ENCODE data around the gene SLC43A1. TPM values are rescaled to one million over a fixed set of nuclear protein-coding genes. Genes with fewer than 3 reads are reported as not detected.
A peak's percentile ranks its signal among the peaks of the same experiment; 100 is the strongest.

The SLC43A1 gene
- total RNA-seq, 1 experiment from 2014 or later = 12.5 TPM

DNA sequence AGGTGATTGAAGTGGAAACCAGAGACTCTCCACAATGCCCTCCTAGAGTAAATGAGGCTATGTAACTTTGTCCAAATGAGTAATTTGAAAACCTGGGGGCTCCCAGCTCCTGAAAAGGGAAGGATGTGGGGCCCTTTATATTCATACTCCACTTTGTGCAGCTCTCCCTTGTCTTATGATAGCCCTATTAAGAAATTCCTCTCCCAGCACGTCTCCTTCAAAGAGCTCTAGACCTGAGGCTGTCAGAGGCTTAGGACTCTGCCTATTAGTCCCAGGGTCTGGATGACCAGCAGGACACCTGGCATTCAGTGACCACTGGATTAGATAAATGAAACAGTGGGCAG lies 2.1 kb downstream of the SLC43A1 start:
- intact Hi-C loops (cut with micrococcal nuclease; ENCODE audit: unreplicated experiment) = no loop called here
- Mint-ChIP-seq H3K27me3 (ENCODE audit: unreplicated experiment) (no peaks in the 10 kb centered on the region), H3K9me3 (ENCODE audit: low read depth, unreplicated experiment) (no peaks in the 10 kb centered on the region), H3K36me3 (ENCODE audit: insufficient read depth, unreplicated experiment) (peaks cover 24% of the 10 kb centered on the region), H3K27ac (ENCODE audit: unreplicated experiment) (no peak overlapping the region), H3K4me1 (ENCODE audit: low read depth, unreplicated experiment) (peaks cover 8% of the 10 kb centered on the region), H3K4me3 (ENCODE audit: low read depth, unreplicated experiment) (no peak overlapping the region)
- TF ChIP-seq, protein P1, sequence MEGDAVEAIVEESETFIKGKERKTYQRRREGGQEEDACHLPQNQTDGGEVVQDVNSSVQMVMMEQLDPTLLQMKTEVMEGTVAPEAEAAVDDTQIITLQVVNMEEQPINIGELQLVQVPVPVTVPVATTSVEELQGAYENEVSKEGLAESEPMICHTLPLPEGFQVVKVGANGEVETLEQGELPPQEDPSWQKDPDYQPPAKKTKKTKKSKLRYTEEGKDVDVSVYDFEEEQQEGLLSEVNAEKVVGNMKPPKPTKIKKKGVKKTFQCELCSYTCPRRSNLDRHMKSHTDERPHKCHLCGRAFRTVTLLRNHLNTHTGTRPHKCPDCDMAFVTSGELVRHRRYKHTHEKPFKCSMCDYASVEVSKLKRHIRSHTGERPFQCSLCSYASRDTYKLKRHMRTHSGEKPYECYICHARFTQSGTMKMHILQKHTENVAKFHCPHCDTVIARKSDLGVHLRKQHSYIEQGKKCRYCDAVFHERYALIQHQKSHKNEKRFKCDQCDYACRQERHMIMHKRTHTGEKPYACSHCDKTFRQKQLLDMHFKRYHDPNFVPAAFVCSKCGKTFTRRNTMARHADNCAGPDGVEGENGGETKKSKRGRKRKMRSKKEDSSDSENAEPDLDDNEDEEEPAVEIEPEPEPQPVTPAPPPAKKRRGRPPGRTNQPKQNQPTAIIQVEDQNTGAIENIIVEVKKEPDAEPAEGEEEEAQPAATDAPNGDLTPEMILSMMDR (IDR thresholded peaks at IDR 0.05; ENCODE audit: unreplicated experiment) = no peak
- CTCF ChIA-PET = interaction anchor here (0.8 to 2.7 kb wide), 2 partner anchors 20 to 131 kb away, joined by 4 to 16 read pairs; no protein-coding TSS in a partner anchor
- TSS peak; percentile 45 for BruUV-seq (replicated peaks)
- DNase-seq = no peak

DNA sequence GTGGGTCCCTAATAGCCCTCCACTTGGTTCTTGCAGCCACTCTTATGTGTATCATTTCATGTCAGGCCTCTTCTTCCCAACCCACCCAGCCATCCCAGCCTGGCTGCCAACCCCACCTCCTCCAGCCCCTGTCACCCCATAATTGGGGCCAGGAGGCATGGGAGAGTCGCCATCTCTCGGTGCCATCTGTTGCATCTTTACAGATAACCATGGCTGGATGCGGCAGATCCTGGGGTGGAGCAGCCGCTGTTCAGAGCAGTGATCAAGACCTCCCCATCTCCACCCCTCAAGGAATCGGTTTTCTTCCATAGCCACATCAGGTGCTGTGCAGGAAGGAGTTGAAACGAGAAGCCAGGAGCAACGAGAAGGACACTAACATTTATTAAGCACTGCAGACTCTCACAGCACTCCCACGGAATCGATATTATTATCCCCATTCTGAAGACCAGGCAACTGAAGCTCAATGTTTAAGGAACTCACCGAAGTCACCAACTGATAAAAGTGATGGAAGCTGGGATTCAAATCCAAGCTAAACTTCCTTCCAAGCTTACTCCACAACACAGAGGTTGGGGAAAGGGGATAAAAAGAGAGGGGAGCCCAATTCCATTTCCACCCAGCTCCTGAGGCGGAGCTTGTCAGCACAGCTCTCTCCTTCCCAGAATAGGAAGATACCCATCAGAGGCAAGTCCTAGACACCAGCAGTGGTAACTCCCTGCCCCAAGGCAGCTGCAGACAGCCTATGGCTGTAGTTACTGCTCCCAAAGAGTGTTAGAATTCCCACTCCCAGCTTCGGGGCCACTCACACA lies 2.7 kb downstream of the SLC43A1 start:
- CTCF ChIA-PET = interaction anchor here (0.8 to 2.7 kb wide), 2 partner anchors 20 to 132 kb away, joined by 4 to 16 read pairs; no protein-coding TSS in a partner anchor
- peaks cover 28% of the 10 kb centered on the region for H3K36me3 Mint-ChIP-seq (ENCODE audit: insufficient read depth, unreplicated experiment)
- no peaks in the 10 kb centered on the region for H3K9me3 Mint-ChIP-seq (ENCODE audit: low read depth, unreplicated experiment)
- DNase-seq = no peak
- no peaks in the 10 kb centered on the region for H3K27me3 Mint-ChIP-seq (ENCODE audit: unreplicated experiment)
- TF ChIP-seq, protein P1 (IDR thresholded peaks at IDR 0.05; ENCODE audit: unreplicated experiment) = no peak
- H3K4me1 Mint-ChIP-seq (ENCODE audit: low read depth, unreplicated experiment) = peaks cover 8% of the 10 kb centered on the region
- no TSS peak for BruUV-seq (replicated peaks)
- H3K4me3 Mint-ChIP-seq (ENCODE audit: low read depth, unreplicated experiment) = no peak overlapping the region
- intact Hi-C loops (cut with micrococcal nuclease; ENCODE audit: unreplicated experiment) = no loop called here
- H3K27ac Mint-ChIP-seq (ENCODE audit: unreplicated experiment) = no peak overlapping the region

DNA sequence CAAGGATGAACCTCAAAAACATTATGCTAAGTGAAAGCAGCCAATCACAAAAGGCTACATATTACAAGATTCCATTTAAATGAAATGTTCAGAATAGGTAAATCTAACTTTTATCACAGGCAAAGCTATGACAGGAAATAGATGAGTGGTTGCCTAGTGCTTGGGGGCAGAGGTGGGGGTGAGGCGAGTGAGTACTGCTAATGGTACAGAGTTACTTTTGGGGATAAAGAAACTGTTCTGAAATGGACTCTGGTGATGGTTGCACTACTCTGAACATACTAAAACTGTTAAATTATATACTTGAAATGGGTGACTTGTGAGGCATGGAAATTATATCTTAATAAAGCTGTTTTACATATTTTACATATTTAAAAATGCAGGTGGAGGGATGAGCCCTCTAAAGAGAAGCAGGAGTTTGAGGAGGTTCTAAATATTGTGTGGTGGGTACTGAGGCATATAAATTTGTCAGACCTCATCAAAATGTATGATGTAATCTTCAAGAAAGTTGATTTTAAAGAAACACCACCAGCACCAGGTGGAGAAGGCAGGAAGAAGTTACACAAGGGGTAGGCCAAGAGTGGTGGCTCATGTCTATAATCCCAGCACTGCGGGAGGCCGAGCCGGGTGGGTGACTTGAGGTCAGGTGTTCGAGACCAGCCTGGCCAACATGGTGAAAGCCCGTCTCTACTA lies 3.6 kb downstream of the SLC43A1 start:
- Mint-ChIP-seq H3K27ac (ENCODE audit: unreplicated experiment) (no peak overlapping the region), H3K4me1 (ENCODE audit: low read depth, unreplicated experiment) (peaks cover 8% of the 10 kb centered on the region), H3K27me3 (ENCODE audit: unreplicated experiment) (no peaks in the 10 kb centered on the region), H3K36me3 (ENCODE audit: insufficient read depth, unreplicated experiment) (peaks cover 28% of the 10 kb centered on the region), H3K9me3 (ENCODE audit: low read depth, unreplicated experiment) (no peaks in the 10 kb centered on the region), H3K4me3 (ENCODE audit: low read depth, unreplicated experiment) (no peak overlapping the region)
- TSS peak; percentile 6 for BruUV-seq (replicated peaks)
- CTCF ChIA-PET = no interaction called here
- TF ChIP-seq, protein P1 (IDR thresholded peaks at IDR 0.05; ENCODE audit: unreplicated experiment) = no peak
- intact Hi-C loops (cut with micrococcal nuclease; ENCODE audit: unreplicated experiment) = no loop called here
- DNase-seq = no peak

DNA sequence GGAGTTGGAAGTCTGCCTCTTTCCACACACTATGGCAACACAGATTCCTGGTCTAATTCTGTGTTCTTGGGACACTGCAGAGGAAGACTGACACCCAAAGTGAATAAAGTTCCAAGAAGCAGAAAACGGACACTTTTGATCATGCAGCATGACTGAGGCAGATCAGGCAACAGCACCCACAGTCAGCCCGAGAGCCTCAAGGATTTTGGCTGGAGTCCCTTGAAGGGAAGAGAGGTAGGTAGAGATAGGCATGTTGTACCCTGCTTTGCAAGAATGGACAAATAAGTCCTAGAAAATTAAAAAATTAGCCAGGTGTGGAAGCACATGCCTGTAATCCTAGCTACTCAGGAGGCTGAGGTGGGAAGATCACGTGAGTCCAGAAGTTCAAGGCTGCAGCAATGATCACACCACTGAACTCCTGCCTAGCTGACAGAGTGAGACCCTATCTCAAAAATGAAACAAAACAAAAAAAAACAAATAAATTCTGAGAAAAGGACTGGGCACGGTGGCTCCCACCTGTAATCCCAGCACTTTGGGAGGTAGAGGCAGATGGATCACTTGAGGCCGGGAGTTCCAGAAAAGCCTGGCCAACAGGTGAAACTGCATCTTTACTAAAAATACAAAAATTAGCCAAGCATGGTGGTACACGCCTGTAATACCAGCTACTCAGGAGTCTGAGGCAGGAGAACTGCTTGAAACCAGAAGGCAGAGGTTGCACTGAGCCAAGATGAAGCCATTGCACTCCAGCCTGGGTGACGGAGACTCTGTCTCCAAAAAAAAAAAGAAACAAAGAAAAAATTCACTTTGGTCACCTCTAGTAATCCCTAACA lies 6.9 kb downstream of the SLC43A1 start:
- no peaks in the 10 kb centered on the region for H3K27me3 Mint-ChIP-seq (ENCODE audit: unreplicated experiment)

More for the DNA sequence above, 6.9 kb downstream of the SLC43A1 start:
- no peaks in the 10 kb centered on the region for H3K9me3 Mint-ChIP-seq (ENCODE audit: low read depth, unreplicated experiment)
- intact Hi-C loops (cut with micrococcal nuclease; ENCODE audit: unreplicated experiment) = no loop called here
- H3K4me3 Mint-ChIP-seq (ENCODE audit: low read depth, unreplicated experiment) = no peak overlapping the region
- DNase-seq = no peak
- CTCF ChIA-PET = no interaction called here
- TF ChIP-seq, protein P1 (IDR thresholded peaks at IDR 0.05; ENCODE audit: unreplicated experiment) = no peak
- no peak overlapping the region for H3K27ac Mint-ChIP-seq (ENCODE audit: unreplicated experiment)
- peaks cover 4% of the 10 kb centered on the region for H3K36me3 Mint-ChIP-seq (ENCODE audit: insufficient read depth, unreplicated experiment)
- H3K4me1 Mint-ChIP-seq (ENCODE audit: low read depth, unreplicated experiment) = peaks cover 8% of the 10 kb centered on the region
- no TSS peak for BruUV-seq (replicated peaks)
